ENCODE measurements around the gene PARP11.

GRCh38 chr12:3820122-3820521, 53.1 kb downstream of the PARP11 start:
- TF ChIP-seq, protein P1, sequence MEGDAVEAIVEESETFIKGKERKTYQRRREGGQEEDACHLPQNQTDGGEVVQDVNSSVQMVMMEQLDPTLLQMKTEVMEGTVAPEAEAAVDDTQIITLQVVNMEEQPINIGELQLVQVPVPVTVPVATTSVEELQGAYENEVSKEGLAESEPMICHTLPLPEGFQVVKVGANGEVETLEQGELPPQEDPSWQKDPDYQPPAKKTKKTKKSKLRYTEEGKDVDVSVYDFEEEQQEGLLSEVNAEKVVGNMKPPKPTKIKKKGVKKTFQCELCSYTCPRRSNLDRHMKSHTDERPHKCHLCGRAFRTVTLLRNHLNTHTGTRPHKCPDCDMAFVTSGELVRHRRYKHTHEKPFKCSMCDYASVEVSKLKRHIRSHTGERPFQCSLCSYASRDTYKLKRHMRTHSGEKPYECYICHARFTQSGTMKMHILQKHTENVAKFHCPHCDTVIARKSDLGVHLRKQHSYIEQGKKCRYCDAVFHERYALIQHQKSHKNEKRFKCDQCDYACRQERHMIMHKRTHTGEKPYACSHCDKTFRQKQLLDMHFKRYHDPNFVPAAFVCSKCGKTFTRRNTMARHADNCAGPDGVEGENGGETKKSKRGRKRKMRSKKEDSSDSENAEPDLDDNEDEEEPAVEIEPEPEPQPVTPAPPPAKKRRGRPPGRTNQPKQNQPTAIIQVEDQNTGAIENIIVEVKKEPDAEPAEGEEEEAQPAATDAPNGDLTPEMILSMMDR (IDR thresholded peaks at IDR 0.05), result no peak
- TF ChIP-seq POLR2AphosphoS5 (IDR thresholded peaks at IDR 0.05) (no peak), POLR2A (IDR thresholded peaks at IDR 0.05) (no peak), EP300 (IDR thresholded peaks at IDR 0.05) (no peak)

All from gastroesophageal sphincter (tissue), 3 donors.